Liver (tissue), 3 donors: Measurements from ENCODE around the gene DHRS3.

Experiments
- CTCF ChIP-seq: fragments of 150-350 bp; IDR thresholded peaks from 2 replicates; pipeline ENCODE4 v1.5.1; 2017; ENCODE audit warnings: improper control_type of control experiment, low read depth, low read length; ENCODE audit not compliant: missing input control
- MAX ChIP-seq: IDR thresholded peaks from 2 replicates; pipeline ENCODE4 v1.6.1; 2016; ENCODE audit warnings: antibody characterized with exemption
- NR2F2 ChIP-seq: IDR thresholded peaks from 2 replicates; pipeline ENCODE4 v1.6.1; 2016; ENCODE audit warnings: antibody characterized with exemption
- RAD21 ChIP-seq, 2 donors: IDR thresholded peaks; 2 replicates each; pipeline ENCODE4 v1.6.1; 2016; ENCODE audit warnings: antibody characterized with exemption in 2 of 2, mild to moderate bottlenecking in 2 of 2
- donor health status: healthy.
- donor health status: healthy.

- no peak for TF ChIP-seq MAX
- TF ChIP-seq CTCF: no peak
- no peak for TF ChIP-seq RAD21 (IDR thresholded peaks at IDR 0.05)
- TF ChIP-seq NR2F2: no peak
Observed at GRCh38 chr1:12587981-12588640, 29.9 kb downstream of the DHRS3 start.
